ENCODE measurements around the gene MED13L. TPM values are rescaled to one million over a fixed set of nuclear protein-coding genes. Genes with fewer than 3 reads are reported as not detected.

MED13L gene
- total and polyA plus RNA-seq, 2 donors (not counting 1 experiment from before 2014, with no cell fraction given), result 20.3 to 207 TPM

DNA sequence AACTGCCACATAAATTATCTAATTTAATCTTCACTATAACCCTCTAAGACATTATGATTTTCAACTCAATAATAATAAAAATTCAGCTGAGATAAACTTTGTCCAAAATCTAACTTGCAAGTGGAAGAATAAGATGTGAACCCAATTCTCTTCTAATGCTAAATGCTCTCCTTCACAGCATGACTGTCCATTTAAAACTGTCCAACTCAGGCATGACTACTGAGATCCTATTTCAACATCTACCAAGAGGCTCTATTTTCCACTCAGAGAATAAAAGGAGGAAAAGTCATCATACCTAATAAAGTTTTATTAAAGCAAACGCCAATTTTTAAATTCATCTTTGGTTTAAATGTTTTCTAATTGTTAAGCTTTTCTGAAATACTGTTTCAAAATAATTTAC, 183.6 kb downstream of the MED13L start:
- POLR2A ChIA-PET, result no interaction called here

DNA sequence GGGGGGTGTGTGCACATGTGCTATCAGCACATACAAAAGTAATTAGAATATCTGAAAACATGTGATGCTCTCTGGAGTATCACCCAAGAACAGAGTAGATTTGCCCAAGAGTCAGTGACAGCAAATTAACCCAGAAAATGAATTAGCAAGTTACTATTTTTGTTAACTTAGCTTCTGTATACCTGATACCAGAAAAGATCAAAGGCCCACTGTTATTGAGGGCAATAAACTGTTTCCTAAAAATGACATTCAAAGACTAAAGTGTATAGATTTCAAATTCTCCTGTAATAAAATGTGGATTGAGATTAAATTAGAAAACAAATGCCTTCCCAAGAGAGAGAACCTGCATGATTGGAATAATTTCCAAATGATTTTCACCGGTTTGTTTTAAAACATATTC, 184.7 kb downstream of the MED13L start:
- Histone ChIP-seq H3K27ac (ENCODE audit: low read length in 2 of 2) (no peak overlapping the region), H3K9me3 (ENCODE audit: control extremely low read depth in 1 of 3, control insufficient read depth in 2 of 3, insufficient read depth in 1 of 3, low read length in 2 of 3) (no peaks in the 10 kb centered on the region), H3K9ac (ENCODE audit: low read length) (no peak overlapping the region), H3K4me3 (ENCODE audit: control extremely low read depth in 1 of 5, extremely low read depth in 1 of 5, insufficient read depth in 1 of 5, low read depth in 2 of 5, low read length in 4 of 5) (no peak overlapping the region), H3K36me3 (replicated peaks in 1 of 2; ENCODE audit: control extremely low read depth in 1 of 2, control insufficient read depth in 1 of 2, extremely low read depth in 1 of 2, insufficient read depth in 2 of 2, low read length in 1 of 2) (peaks cover 0 to 11% of the 10 kb centered on the region in 2 experiments), H3K4me2 (replicated peaks; ENCODE audit: low read depth, low read length, poor library complexity, severe bottlenecking) (no peak overlapping the region), H3K4me1 (ENCODE audit: control insufficient read depth in 2 of 2, insufficient read depth in 2 of 2, low read length in 2 of 2) (peaks cover 5 to 7% of the 10 kb centered on the region in 2 donors), H3K27me3 (replicated peaks in 1 of 4; ENCODE audit: control extremely low read depth in 1 of 4, control insufficient read depth in 3 of 4, insufficient read depth in 4 of 4, low read length in 3 of 4) (no peaks in the 10 kb centered on the region), H4K20me1 (ENCODE audit: control insufficient read depth, insufficient read depth, low read length, poor library complexity, severe bottlenecking) (no peaks in the 10 kb centered on the region), H2AFZ (ENCODE audit: insufficient read depth, low read depth, low read length, poor library complexity, severe bottlenecking) (no peak overlapping the region), H3K79me2 (ENCODE audit: control insufficient read depth, insufficient read depth, low read length) (peaks cover 47% of the 10 kb centered on the region)
- no peak for DNase-seq
- intact Hi-C loops (cut with micrococcal nuclease), result loop anchor here (5.0 kb wide), 1 partner anchor 35 kb away; no protein-coding TSS in a partner anchor
- Mint-ChIP-seq H3K27ac (no peak overlapping the region), H3K4me3 (no peak overlapping the region), H3K27me3 (no peaks in the 10 kb centered on the region), H3K4me1 (peaks cover 29% of the 10 kb centered on the region), H3K9me3 (ENCODE audit: insufficient read depth) (no peaks in the 10 kb centered on the region)
- no peak for TF ChIP-seq EZH2 (IDR thresholded peaks at IDR 0.05; ENCODE audit: borderline replicate concordance, insufficient read depth, low read depth, low read length, poor library complexity, severe bottlenecking)
- TF ChIP-seq, protein P1, sequence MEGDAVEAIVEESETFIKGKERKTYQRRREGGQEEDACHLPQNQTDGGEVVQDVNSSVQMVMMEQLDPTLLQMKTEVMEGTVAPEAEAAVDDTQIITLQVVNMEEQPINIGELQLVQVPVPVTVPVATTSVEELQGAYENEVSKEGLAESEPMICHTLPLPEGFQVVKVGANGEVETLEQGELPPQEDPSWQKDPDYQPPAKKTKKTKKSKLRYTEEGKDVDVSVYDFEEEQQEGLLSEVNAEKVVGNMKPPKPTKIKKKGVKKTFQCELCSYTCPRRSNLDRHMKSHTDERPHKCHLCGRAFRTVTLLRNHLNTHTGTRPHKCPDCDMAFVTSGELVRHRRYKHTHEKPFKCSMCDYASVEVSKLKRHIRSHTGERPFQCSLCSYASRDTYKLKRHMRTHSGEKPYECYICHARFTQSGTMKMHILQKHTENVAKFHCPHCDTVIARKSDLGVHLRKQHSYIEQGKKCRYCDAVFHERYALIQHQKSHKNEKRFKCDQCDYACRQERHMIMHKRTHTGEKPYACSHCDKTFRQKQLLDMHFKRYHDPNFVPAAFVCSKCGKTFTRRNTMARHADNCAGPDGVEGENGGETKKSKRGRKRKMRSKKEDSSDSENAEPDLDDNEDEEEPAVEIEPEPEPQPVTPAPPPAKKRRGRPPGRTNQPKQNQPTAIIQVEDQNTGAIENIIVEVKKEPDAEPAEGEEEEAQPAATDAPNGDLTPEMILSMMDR (IDR thresholded peaks at IDR 0.05), result no peak
- ChIA-PET CTCF (no interaction called here), POLR2A (no interaction called here)
- ATAC-seq (ENCODE audit: low read depth), result no peak
- no CpG with 5 or more reads among the region's 1 CpG for WGBS (ENCODE audit: insufficient coverage)

More for the DNA sequence above, 183.6 kb downstream of the MED13L start:
- TF ChIP-seq, protein P1 (IDR thresholded peaks at IDR 0.05), result no peak
- no peak for TF ChIP-seq EZH2 (IDR thresholded peaks at IDR 0.05; ENCODE audit: borderline replicate concordance, insufficient read depth, low read depth, low read length, poor library complexity, severe bottlenecking)
- Histone ChIP-seq H4K20me1 (ENCODE audit: control insufficient read depth, insufficient read depth, low read length, poor library complexity, severe bottlenecking) (no peaks in the 10 kb centered on the region), H3K4me3 (ENCODE audit: control extremely low read depth in 1 of 5, extremely low read depth in 1 of 5, insufficient read depth in 1 of 5, low read depth in 2 of 5, low read length in 4 of 5) (no peak overlapping the region), H3K9ac (ENCODE audit: low read length) (no peak overlapping the region), H3K4me1 (ENCODE audit: control insufficient read depth in 2 of 2, insufficient read depth in 2 of 2, low read length in 2 of 2) (peaks cover 4 to 7% of the 10 kb centered on the region in 2 donors), H3K27me3 (replicated peaks in 1 of 4; ENCODE audit: control extremely low read depth in 1 of 4, control insufficient read depth in 3 of 4, insufficient read depth in 4 of 4, low read length in 3 of 4) (no peaks in the 10 kb centered on the region), H3K27ac (ENCODE audit: low read length in 2 of 2) (no peak overlapping the region), H3K9me3 (ENCODE audit: control extremely low read depth in 1 of 3, control insufficient read depth in 2 of 3, insufficient read depth in 1 of 3, low read length in 2 of 3) (no peaks in the 10 kb centered on the region), H3K79me2 (ENCODE audit: control insufficient read depth, insufficient read depth, low read length) (peaks cover 37% of the 10 kb centered on the region), H3K36me3 (replicated peaks in 1 of 2; ENCODE audit: control extremely low read depth in 1 of 2, control insufficient read depth in 1 of 2, extremely low read depth in 1 of 2, insufficient read depth in 2 of 2, low read length in 1 of 2) (peaks cover 0 to 11% of the 10 kb centered on the region in 2 experiments), H2AFZ (ENCODE audit: insufficient read depth, low read depth, low read length, poor library complexity, severe bottlenecking) (no peak overlapping the region), H3K4me2 (replicated peaks; ENCODE audit: low read depth, low read length, poor library complexity, severe bottlenecking) (no peak overlapping the region)
- intact Hi-C loops (cut with micrococcal nuclease), result loop anchor here (5.0 kb wide), 1 partner anchor 37 kb away; no protein-coding TSS in a partner anchor
- peaks cover 26% of the 10 kb centered on the region for H3K4me1 Mint-ChIP-seq
- CTCF ChIA-PET, result no interaction called here
- ATAC-seq (ENCODE audit: low read depth) (no peak), DNase-seq (no peak)
- no peaks in the 10 kb centered on the region for H3K9me3 Mint-ChIP-seq (ENCODE audit: insufficient read depth)
- no peak overlapping the region for H3K4me3 Mint-ChIP-seq
- WGBS (ENCODE audit: insufficient coverage), result no CpG with 5 or more reads among the region's 1 CpG
- no peaks in the 10 kb centered on the region for H3K27me3 Mint-ChIP-seq
- no peak overlapping the region for H3K27ac Mint-ChIP-seq

Data from B cell (primary cell).